Uterus (tissue), 2 donors: ENCODE data around the gene SLC44A5.

ENCODE experiments used
- POLR2A ChIP-seq, 2 donors: fragments of 450-650 bp; IDR thresholded peaks; one replicate each; pipeline ENCODE4 v1.6.1; 2016; ENCODE audit warnings: antibody characterized with exemption in 2 of 2, mild to moderate bottlenecking in 1 of 2, moderate library complexity in 1 of 2
- TF ChIP-seq, protein P1 (sequence below), 4 experiments: fragments of 200-600 bp in 2 of 4; fragments of 450-650 bp in 2 of 4; sonication (generic) in 2 of 4; IDR thresholded peaks; one replicate each; pipeline ENCODE4 v1.5.1; 2016 to 2019; ENCODE audit warnings: antibody characterized with exemption in 4 of 4, mild to moderate bottlenecking in 2 of 4, moderate library complexity in 1 of 4

DNA sequence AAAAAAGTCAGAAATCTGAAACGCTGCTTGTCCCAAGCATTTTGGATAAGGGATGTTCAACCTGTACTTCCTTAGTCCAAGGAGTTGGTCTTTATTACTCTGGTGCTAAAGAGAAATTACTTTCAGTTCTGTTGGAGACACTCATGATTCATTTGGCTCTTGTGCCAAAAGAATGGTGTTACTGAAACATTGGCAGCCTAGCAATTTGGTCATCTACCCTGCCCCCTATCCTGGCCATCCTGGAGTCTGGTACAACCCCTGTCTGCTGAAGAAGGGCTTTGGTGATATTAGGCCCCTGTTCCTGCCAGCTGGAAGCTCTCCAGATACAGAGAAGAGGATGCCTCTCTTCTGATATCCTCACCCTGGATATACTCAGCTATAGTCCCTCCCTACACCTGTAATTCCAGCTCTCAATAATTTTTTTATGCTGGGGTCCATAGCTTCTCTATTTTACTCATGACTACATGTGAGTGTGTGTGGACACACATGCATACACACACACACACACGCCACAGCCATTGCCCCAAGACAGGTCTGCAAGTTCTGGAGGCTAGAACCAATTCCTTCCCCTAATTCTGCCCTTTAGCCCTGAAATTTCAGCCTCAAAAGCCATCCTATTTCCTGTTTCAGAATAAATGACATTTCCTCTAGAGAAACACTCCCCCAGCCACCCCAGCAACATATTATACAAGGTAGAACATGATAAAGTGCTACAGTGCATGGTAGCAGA, 436.7 kb downstream of the SLC44A5 start:
- TF ChIP-seq, protein P1, sequence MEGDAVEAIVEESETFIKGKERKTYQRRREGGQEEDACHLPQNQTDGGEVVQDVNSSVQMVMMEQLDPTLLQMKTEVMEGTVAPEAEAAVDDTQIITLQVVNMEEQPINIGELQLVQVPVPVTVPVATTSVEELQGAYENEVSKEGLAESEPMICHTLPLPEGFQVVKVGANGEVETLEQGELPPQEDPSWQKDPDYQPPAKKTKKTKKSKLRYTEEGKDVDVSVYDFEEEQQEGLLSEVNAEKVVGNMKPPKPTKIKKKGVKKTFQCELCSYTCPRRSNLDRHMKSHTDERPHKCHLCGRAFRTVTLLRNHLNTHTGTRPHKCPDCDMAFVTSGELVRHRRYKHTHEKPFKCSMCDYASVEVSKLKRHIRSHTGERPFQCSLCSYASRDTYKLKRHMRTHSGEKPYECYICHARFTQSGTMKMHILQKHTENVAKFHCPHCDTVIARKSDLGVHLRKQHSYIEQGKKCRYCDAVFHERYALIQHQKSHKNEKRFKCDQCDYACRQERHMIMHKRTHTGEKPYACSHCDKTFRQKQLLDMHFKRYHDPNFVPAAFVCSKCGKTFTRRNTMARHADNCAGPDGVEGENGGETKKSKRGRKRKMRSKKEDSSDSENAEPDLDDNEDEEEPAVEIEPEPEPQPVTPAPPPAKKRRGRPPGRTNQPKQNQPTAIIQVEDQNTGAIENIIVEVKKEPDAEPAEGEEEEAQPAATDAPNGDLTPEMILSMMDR (IDR thresholded peaks at IDR 0.05) = no peak
- no peak for TF ChIP-seq POLR2A (IDR thresholded peaks at IDR 0.05)
